ENCODE results near the gene FHDC1.

Gene FHDC1

GRCh38 chr4:152968806-152969394 lies 32.8 kb downstream of the FHDC1 start:
- Histone ChIP-seq H3K4me1 (peaks cover 20% of the 10 kb centered on the region), H3K9ac (no peak overlapping the region), H3K79me2 (peaks cover 3% of the 10 kb centered on the region), H3K27ac (peak overlapping the region; percentile 73), H3K9me3 (ENCODE audit: control insufficient read depth, low read length) (no peaks in the 10 kb centered on the region), H3K36me3 (ENCODE audit: control insufficient read depth, insufficient read depth, low read length) (no peaks in the 10 kb centered on the region), H3K4me2 (ENCODE audit: low read length) (peak overlapping the region; percentile 31), H3K4me3 (ENCODE audit: low read depth, low read length) (peak overlapping the region; percentile 12), H3K27me3 (ENCODE audit: control insufficient read depth, insufficient read depth, low read length) (no peaks in the 10 kb centered on the region), H2AFZ (no peak overlapping the region)
- no peak for TF ChIP-seq CTCF (IDR thresholded peaks at IDR 0.05)

- Histone ChIP-seq H3K4me1 (peaks cover 18% of the 10 kb centered on the region), H3K36me3 (ENCODE audit: control insufficient read depth, insufficient read depth, low read length) (no peaks in the 10 kb centered on the region), H3K9ac (no peak overlapping the region), H3K79me2 (peaks cover 2% of the 10 kb centered on the region), H3K4me3 (ENCODE audit: low read depth, low read length) (no peak overlapping the region), H3K27ac (no peak overlapping the region), H2AFZ (no peak overlapping the region), H3K9me3 (ENCODE audit: control insufficient read depth, low read length) (no peaks in the 10 kb centered on the region), H3K4me2 (ENCODE audit: low read length) (no peak overlapping the region), H3K27me3 (ENCODE audit: control insufficient read depth, insufficient read depth, low read length) (no peaks in the 10 kb centered on the region)
- no peak for TF ChIP-seq CTCF (IDR thresholded peaks at IDR 0.05)
Observed at GRCh38 chr4:152970102-152970820, 34.1 kb downstream of the FHDC1 start.

GRCh38 chr4:152971053-152971452 lies 34.9 kb downstream of the FHDC1 start:
- H3K27ac ChIP-seq = no peak overlapping the region
- H3K27me3 ChIP-seq (ENCODE audit: control insufficient read depth, insufficient read depth, low read length) = no peaks in the 10 kb centered on the region
- no peak overlapping the region for H3K4me2 ChIP-seq (ENCODE audit: low read length)
- H3K4me1 ChIP-seq = peaks cover 18% of the 10 kb centered on the region
- TF ChIP-seq CTCF (IDR thresholded peaks at IDR 0.05) = no peak
- H3K9ac ChIP-seq = no peak overlapping the region
- peaks cover 2% of the 10 kb centered on the region for H3K79me2 ChIP-seq
- H2AFZ ChIP-seq = no peak overlapping the region
- no peaks in the 10 kb centered on the region for H3K9me3 ChIP-seq (ENCODE audit: control insufficient read depth, low read length)
- no peaks in the 10 kb centered on the region for H3K36me3 ChIP-seq (ENCODE audit: control insufficient read depth, insufficient read depth, low read length)
- no peak overlapping the region for H3K4me3 ChIP-seq (ENCODE audit: low read depth, low read length)

- Histone ChIP-seq H3K36me3 (ENCODE audit: control insufficient read depth, insufficient read depth, low read length) (no peaks in the 10 kb centered on the region), H3K9me3 (ENCODE audit: control insufficient read depth, low read length) (no peaks in the 10 kb centered on the region), H3K9ac (no peak overlapping the region), H3K4me3 (ENCODE audit: low read depth, low read length) (no peak overlapping the region), H2AFZ (no peak overlapping the region), H3K79me2 (peaks cover 2% of the 10 kb centered on the region), H3K4me1 (peaks cover 9% of the 10 kb centered on the region), H3K27me3 (ENCODE audit: control insufficient read depth, insufficient read depth, low read length) (no peaks in the 10 kb centered on the region), H3K27ac (no peak overlapping the region), H3K4me2 (ENCODE audit: low read length) (no peak overlapping the region)
- no peak for TF ChIP-seq CTCF (IDR thresholded peaks at IDR 0.05)
Observed at GRCh38 chr4:152972821-152973628, 36.9 kb downstream of the FHDC1 start.

All from parathyroid adenoma (tissue), 2 donors.